Measurements from ENCODE around the gene SLC19A1. TPM values are rescaled to one million over a fixed set of nuclear protein-coding genes. Genes with fewer than 3 reads are reported as not detected.

SLC19A1 gene
- total RNA-seq, 4 donors from 2014 or later, result 7.0 to 9.8 (median 7.9) TPM

DNA sequence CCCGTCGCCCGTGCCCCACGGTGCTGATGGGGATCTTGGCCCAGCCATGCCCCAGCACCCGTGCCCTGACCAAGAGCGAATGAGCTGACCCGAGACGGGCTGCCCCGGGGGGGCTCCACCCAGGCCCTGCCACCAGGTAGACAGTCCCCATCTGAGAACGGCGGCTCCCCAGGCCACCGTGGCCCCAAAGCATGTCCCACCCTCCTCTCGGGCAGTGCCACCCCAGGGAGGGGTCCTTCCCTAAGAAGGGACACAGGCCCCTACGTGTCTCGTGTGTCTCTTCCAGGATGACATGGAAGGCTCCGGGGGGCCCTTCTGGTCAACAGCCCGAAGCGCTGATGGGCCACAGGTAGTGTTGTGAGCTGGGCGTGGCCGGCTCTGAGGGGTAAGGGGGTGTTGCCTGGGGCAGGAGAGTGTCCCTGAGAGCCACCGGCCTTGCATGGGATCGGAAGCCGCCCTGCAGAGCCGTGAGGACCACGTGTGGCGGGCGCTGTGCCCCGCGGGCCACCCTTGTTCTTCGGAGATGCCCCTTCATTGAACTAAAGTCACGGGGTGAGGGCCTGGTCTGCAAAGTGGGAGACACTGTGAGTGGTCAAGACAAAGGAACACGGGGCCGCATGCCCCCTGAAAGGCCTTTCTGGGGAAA, 55.0 kb downstream of the SLC19A1 start:
- peaks cover 20% of the 10 kb centered on the region for H3K36me3 ChIP-seq
- no peak overlapping the region for H3K4me3 ChIP-seq
- TF ChIP-seq, protein P1, sequence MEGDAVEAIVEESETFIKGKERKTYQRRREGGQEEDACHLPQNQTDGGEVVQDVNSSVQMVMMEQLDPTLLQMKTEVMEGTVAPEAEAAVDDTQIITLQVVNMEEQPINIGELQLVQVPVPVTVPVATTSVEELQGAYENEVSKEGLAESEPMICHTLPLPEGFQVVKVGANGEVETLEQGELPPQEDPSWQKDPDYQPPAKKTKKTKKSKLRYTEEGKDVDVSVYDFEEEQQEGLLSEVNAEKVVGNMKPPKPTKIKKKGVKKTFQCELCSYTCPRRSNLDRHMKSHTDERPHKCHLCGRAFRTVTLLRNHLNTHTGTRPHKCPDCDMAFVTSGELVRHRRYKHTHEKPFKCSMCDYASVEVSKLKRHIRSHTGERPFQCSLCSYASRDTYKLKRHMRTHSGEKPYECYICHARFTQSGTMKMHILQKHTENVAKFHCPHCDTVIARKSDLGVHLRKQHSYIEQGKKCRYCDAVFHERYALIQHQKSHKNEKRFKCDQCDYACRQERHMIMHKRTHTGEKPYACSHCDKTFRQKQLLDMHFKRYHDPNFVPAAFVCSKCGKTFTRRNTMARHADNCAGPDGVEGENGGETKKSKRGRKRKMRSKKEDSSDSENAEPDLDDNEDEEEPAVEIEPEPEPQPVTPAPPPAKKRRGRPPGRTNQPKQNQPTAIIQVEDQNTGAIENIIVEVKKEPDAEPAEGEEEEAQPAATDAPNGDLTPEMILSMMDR (IDR thresholded peaks at IDR 0.05), result no peak
- no peak for TF ChIP-seq POLR2A (IDR thresholded peaks at IDR 0.05)
- TF ChIP-seq EP300 (IDR thresholded peaks at IDR 0.05), result no peak
- TF ChIP-seq POLR2AphosphoS5 (IDR thresholded peaks at IDR 0.05), result no peak
- H3K27ac ChIP-seq, result no peak overlapping the region
- no peaks in the 10 kb centered on the region for H3K4me1 ChIP-seq
- WGBS, result 95% methylated on average over 15 of the region's 33 CpGs
- H3K27me3 ChIP-seq, result no peaks in the 10 kb centered on the region
- DNase-seq (ENCODE audit: low spot score in 2 of 2), result no peak
- no peaks in the 10 kb centered on the region for H3K9me3 ChIP-seq

DNA sequence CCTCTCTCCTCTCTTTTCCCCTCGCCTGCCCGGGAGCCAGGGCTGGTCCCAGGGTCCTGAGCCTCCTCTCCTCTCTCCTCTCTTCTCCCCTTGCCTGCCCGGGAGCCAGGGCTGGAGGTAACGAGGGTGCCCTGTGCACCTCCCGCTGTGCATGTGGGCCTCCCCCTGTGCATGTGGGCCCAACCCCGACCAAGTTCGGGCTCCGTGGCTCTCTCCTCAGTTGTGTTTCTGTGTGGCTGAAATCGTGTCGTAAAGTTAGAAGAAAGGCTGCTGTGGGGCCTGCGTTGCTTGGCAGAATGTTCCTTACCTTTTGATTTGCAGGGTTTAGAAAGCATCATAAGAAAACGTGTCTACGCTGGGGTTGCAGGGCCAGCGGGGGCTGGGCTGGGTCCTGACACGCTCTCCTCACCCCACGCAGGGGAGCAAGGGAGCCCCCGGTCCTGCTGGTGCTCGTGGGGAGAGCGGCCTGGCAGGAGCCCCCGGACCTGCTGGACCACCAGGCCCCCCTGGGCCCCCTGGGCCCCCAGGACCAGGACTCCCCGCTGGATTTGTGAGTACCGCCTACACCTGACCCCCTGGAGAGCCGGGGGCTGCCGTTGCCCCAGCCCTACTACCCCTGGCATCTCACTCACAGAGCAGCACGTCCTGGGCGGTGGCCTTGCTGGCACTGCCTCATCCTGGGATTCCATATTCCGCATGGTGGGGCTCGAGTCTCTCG, 55.6 kb downstream of the SLC19A1 start:
- Histone ChIP-seq H3K36me3 (peaks cover 26% of the 10 kb centered on the region), H3K9me3 (no peaks in the 10 kb centered on the region), H3K4me3 (no peak overlapping the region), H3K27ac (no peak overlapping the region), H3K27me3 (no peaks in the 10 kb centered on the region), H3K4me1 (no peaks in the 10 kb centered on the region)
- DNase-seq (ENCODE audit: low spot score in 2 of 2), result no peak
- no peak for TF ChIP-seq POLR2A (IDR thresholded peaks at IDR 0.05)
- no peak for TF ChIP-seq EP300 (IDR thresholded peaks at IDR 0.05)
- no peak for TF ChIP-seq POLR2AphosphoS5 (IDR thresholded peaks at IDR 0.05)
- TF ChIP-seq, protein P1 (IDR thresholded peaks at IDR 0.05), result no peak
- 80% methylated on average over 17 of the region's 29 CpGs for WGBS

GRCh38 chr21:45485686-45486442, 56.4 kb downstream of the SLC19A1 start:
- Histone ChIP-seq H3K36me3 (peaks cover 32% of the 10 kb centered on the region), H3K27me3 (no peaks in the 10 kb centered on the region), H3K4me1 (no peaks in the 10 kb centered on the region), H3K9me3 (no peaks in the 10 kb centered on the region), H3K4me3 (no peak overlapping the region), H3K27ac (no peak overlapping the region)
- WGBS, result 91% methylated on average over 24 of the region's 25 CpGs
- DNase-seq (ENCODE audit: low spot score in 2 of 2), result no peak
- TF ChIP-seq, protein P1 (IDR thresholded peaks at IDR 0.05), result no peak
- TF ChIP-seq EP300 (IDR thresholded peaks at IDR 0.05) (no peak), POLR2AphosphoS5 (IDR thresholded peaks at IDR 0.05) (no peak), POLR2A (IDR thresholded peaks at IDR 0.05) (no peak)

- DNase-seq (ENCODE audit: low spot score in 2 of 2), result no peak
- Histone ChIP-seq H3K27me3 (no peaks in the 10 kb centered on the region), H3K4me1 (no peaks in the 10 kb centered on the region), H3K36me3 (peaks cover 48% of the 10 kb centered on the region), H3K27ac (no peak overlapping the region), H3K9me3 (no peaks in the 10 kb centered on the region), H3K4me3 (no peak overlapping the region)
- WGBS, result 90% methylated on average over 6 of the region's 6 CpGs
- TF ChIP-seq EP300 (IDR thresholded peaks at IDR 0.05), result no peak
- TF ChIP-seq, protein P1 (IDR thresholded peaks at IDR 0.05), result no peak
- TF ChIP-seq POLR2A (IDR thresholded peaks at IDR 0.05), result no peak
- no peak for TF ChIP-seq POLR2AphosphoS5 (IDR thresholded peaks at IDR 0.05)
Measured at GRCh38 chr21:45484318-45484717, 57.9 kb downstream of the SLC19A1 start.
